WTC11 (cell line): ENCODE data around the gene IGLL5. TPM values are rescaled to one million over a fixed set of nuclear protein-coding genes. Genes with fewer than 3 reads are reported as not detected.

Experiments used
- ATAC-seq: fragments of 200-7000 bp; cut with Tn5 transposase; 2 replicates; pipeline ENCODE4 v1.10.0; 2021; ENCODE audit warnings: mild to moderate bottlenecking, moderate library complexity
- CTCF ChIA-PET: fragments of 300-600 bp; sonication (Branson Sonifier 250); formaldehyde crosslinking; loops from one replicate; lab custom pipeline; 2021; ENCODE audit warnings: antibody characterized with exemption; lab: Charles Lee
- POLR2A ChIA-PET: fragments of 350-600 bp; sonication (Branson Sonifier 250); formaldehyde crosslinking; loops from one replicate; lab custom pipeline; 2021; ENCODE audit warnings: antibody characterized with exemption; lab: Charles Lee
- DNase-seq: peaks from one replicate; pipeline ENCODE4 v3.0.0; 2021; ENCODE audit warnings: low spot score
- H3K27ac Mint-ChIP-seq: 2 replicates; pipeline ENCODE4 v1.8.0; 2021; ENCODE audit warnings: mixed read lengths
- H3K27me3 Mint-ChIP-seq: 2 replicates; pipeline ENCODE4 v1.8.0; 2021; ENCODE audit warnings: low read depth, mild to moderate bottlenecking, moderate library complexity, mixed read lengths
- H3K36me3 Mint-ChIP-seq: 2 replicates; pipeline ENCODE4 v1.8.0; 2021; ENCODE audit warnings: mixed read lengths
- H3K4me1 Mint-ChIP-seq: 2 replicates; pipeline ENCODE4 v1.8.0; 2022; ENCODE audit warnings: mixed read lengths
- H3K4me3 Mint-ChIP-seq: 2 replicates; pipeline ENCODE4 v1.8.0; 2021; ENCODE audit warnings: mild to moderate bottlenecking, moderate library complexity, mixed read lengths
- H3K9me3 Mint-ChIP-seq: 2 replicates; pipeline ENCODE4 v1.8.0; 2021; ENCODE audit warnings: mixed read lengths
- ARID4B ChIP-seq: sonication (generic); formaldehyde crosslinking; IDR thresholded peaks from 2 replicates; pipeline ENCODE4 v1.8.0; 2023; ENCODE audit warnings: missing genetic modification reagents, mild to moderate bottlenecking, borderline replicate concordance
- CBFB ChIP-seq: sonication (generic); formaldehyde crosslinking; IDR thresholded peaks from 2 replicates; pipeline ENCODE4 v1.8.1; 2022; ENCODE audit warnings: mild to moderate bottlenecking, low read depth, missing genetic modification reagents
- CTCF ChIP-seq: fragments of 200-600 bp; IDR thresholded peaks from 2 replicates; pipeline ENCODE4 v1.8.0; 2022; ENCODE audit warnings: antibody characterized with exemption
- E2F1 ChIP-seq: sonication (generic); formaldehyde crosslinking; IDR thresholded peaks from 2 replicates; pipeline ENCODE4 v1.8.0; 2022; ENCODE audit warnings: mild to moderate bottlenecking, missing genetic modification reagents
- ELF4 ChIP-seq: sonication (generic); formaldehyde crosslinking; IDR thresholded peaks from 2 replicates; pipeline ENCODE4 v1.8.1; 2022; ENCODE audit warnings: low read depth, mild to moderate bottlenecking, moderate library complexity, missing genetic modification reagents
- FOXK1 ChIP-seq: sonication (generic); formaldehyde crosslinking; IDR thresholded peaks from 2 replicates; pipeline ENCODE4 v1.8.0; 2022; ENCODE audit warnings: mild to moderate bottlenecking, moderate library complexity, missing genetic modification reagents
- FOXP1 ChIP-seq: sonication (generic); formaldehyde crosslinking; IDR thresholded peaks from 2 replicates; pipeline ENCODE4 v1.8.0; 2022; ENCODE audit warnings: missing genetic modification reagents, mild to moderate bottlenecking, moderate library complexity, borderline replicate concordance
- GABPB1 ChIP-seq: sonication (generic); formaldehyde crosslinking; IDR thresholded peaks from 2 replicates; pipeline ENCODE4 v1.8.1; 2023; ENCODE audit warnings: mild to moderate bottlenecking, missing genetic modification reagents
- MLX ChIP-seq: sonication (generic); formaldehyde crosslinking; IDR thresholded peaks from 2 replicates; pipeline ENCODE4 v1.8.1; 2023; ENCODE audit warnings: mild to moderate bottlenecking, missing genetic modification reagents, moderate library complexity
- SOX15 ChIP-seq: fragments of 250-450 bp; sonication (Bioruptor Pico); IDR thresholded peaks from 2 replicates; pipeline ENCODE4 v1.9.0; 2021; ENCODE audit warnings: mild to moderate bottlenecking
- TCF7 ChIP-seq: sonication (generic); formaldehyde crosslinking; IDR thresholded peaks from 2 replicates; pipeline ENCODE4 v1.8.0; 2022; ENCODE audit warnings: mild to moderate bottlenecking, low read depth, missing genetic modification reagents, moderate library complexity
- TEAD4 ChIP-seq: sonication (generic); formaldehyde crosslinking; IDR thresholded peaks from 2 replicates; pipeline ENCODE4 v1.8.0; 2022; ENCODE audit warnings: mild to moderate bottlenecking, missing genetic modification reagents
- ZNF263 ChIP-seq: sonication (generic); formaldehyde crosslinking; IDR thresholded peaks from 2 replicates; pipeline ENCODE4 v1.8.1; 2022; ENCODE audit warnings: low read depth, mild to moderate bottlenecking, moderate library complexity, missing genetic modification reagents
- ZNF281 ChIP-seq: sonication (generic); formaldehyde crosslinking; IDR thresholded peaks from 2 replicates; pipeline ENCODE4 v1.8.0; 2023; ENCODE audit warnings: mild to moderate bottlenecking, missing genetic modification reagents
- total RNA-seq: library from RNA; stranded (reverse); gene quantifications from 3 replicates; pipeline ENCODE4 v1.2.3, GENCODE V29; 2021

The IGLL5 gene
- total RNA-seq, 1 experiment from 2014 or later = not detected

GRCh38 chr22:22866381-22867111 is 21.1 kb upstream of the IGLL5 start:
- no peaks in the 10 kb centered on the region for H3K36me3 Mint-ChIP-seq
- ATAC-seq (no peak), DNase-seq (no peak)
- CTCF ChIA-PET = interaction anchor here (1.4 to 4.0 kb wide), 3 partner anchors 11 to 18 kb away, joined by 6 to 17 read pairs (median 7); no protein-coding TSS in a partner anchor
- H3K27ac Mint-ChIP-seq = no peak overlapping the region
- peaks cover 94% of the 10 kb centered on the region for H3K27me3 Mint-ChIP-seq
- H3K4me1 Mint-ChIP-seq = no peaks in the 10 kb centered on the region
- no peak for TF ChIP-seq FOXK1 (CRISPR knock-in tag)
- no peak for TF ChIP-seq CBFB
- POLR2A ChIA-PET = no interaction called here
- H3K9me3 Mint-ChIP-seq = no peaks in the 10 kb centered on the region
- H3K4me3 Mint-ChIP-seq = no peak overlapping the region

- ChIA-PET CTCF (interaction anchor here (0.9 to 4.0 kb wide), 3 partner anchors 9 to 16 kb away, joined by 3 to 17 read pairs (median 3); no protein-coding TSS in a partner anchor), POLR2A (no interaction called here)
- H3K9me3 Mint-ChIP-seq = no peaks in the 10 kb centered on the region
- no peak for ATAC-seq
- TF ChIP-seq FOXP1 (CRISPR knock-in tag) = no peak
- TF ChIP-seq MLX (CRISPR knock-in tag) = no peak
- TF ChIP-seq SOX15 (CRISPR knock-in tag) = no peak
- TF ChIP-seq CTCF = no peak
- TF ChIP-seq E2F1 (CRISPR knock-in tag) = no peak
- no peak for TF ChIP-seq ZNF281
- no peak for TF ChIP-seq ZNF263 (CRISPR knock-in tag)
- no peak for TF ChIP-seq TCF7
- TF ChIP-seq ARID4B (CRISPR knock-in tag) = no peak
- no peak for TF ChIP-seq TEAD4 (CRISPR knock-in tag)
- TF ChIP-seq ELF4 (CRISPR knock-in tag) = no peak
- TF ChIP-seq GABPB1 (CRISPR knock-in tag) = no peak
- no peaks in the 10 kb centered on the region for H3K4me1 Mint-ChIP-seq
- DNase-seq = no peak
- H3K36me3 Mint-ChIP-seq = no peaks in the 10 kb centered on the region
- H3K27ac Mint-ChIP-seq = no peak overlapping the region
- H3K4me3 Mint-ChIP-seq = no peak overlapping the region
- peaks cover 94% of the 10 kb centered on the region for H3K27me3 Mint-ChIP-seq
Measured at GRCh38 chr22:22867996-22868715, 19.5 kb upstream of the IGLL5 start.
